MM.1S (cell line): ENCODE data around the gene STARD3NL.

Source experiments
- DNase-seq: peaks from one replicate; pipeline ENCODE4 v3.0.0-alpha.2; 2015
- H2AFZ ChIP-seq: fragments of 300-600 bp; sonication (generic); 2 replicates; pipeline ENCODE4 v1.6.0; 2016; ENCODE audit warnings: antibody characterized with exemption, low read length
- H3F3A ChIP-seq: fragments of 300-600 bp; sonication (generic); 2 replicates; pipeline ENCODE4 v1.6.1; 2016; ENCODE audit warnings: mild to moderate bottlenecking, antibody characterized with exemption, low read length, moderate library complexity, mixed read lengths; ENCODE audit not compliant: insufficient read depth
- H3K27ac ChIP-seq: fragments of 300-600 bp; sonication (generic); 2 replicates; pipeline ENCODE4 v1.5.1; 2016; ENCODE audit warnings: mild to moderate bottlenecking, low read length
- H3K27me3 ChIP-seq: fragments of 300-600 bp; sonication (generic); replicated peaks from 2 replicates; pipeline ENCODE4 v1.6.0; 2016; ENCODE audit warnings: low read length; ENCODE audit not compliant: insufficient read depth
- H3K36me3 ChIP-seq: fragments of 300-600 bp; sonication (generic); replicated peaks from 2 replicates; pipeline ENCODE4 v1.6.1; 2016; ENCODE audit warnings: mild to moderate bottlenecking, low read length, mixed read lengths; ENCODE audit not compliant: insufficient read depth
- H3K4me1 ChIP-seq: fragments of 300-600 bp; sonication (generic); 2 replicates; pipeline ENCODE4 v1.6.1; 2016; ENCODE audit warnings: low read length, mixed read lengths
- H3K4me2 ChIP-seq: fragments of 300-600 bp; sonication (generic); 2 replicates; pipeline ENCODE4 v1.6.0; 2016; ENCODE audit warnings: low read depth, low read length
- H3K4me3 ChIP-seq: fragments of 300-600 bp; sonication (generic); 2 replicates; pipeline ENCODE4 v1.5.1; 2016; ENCODE audit warnings: low read length, mixed read lengths
- H3K79me2 ChIP-seq: fragments of 300-600 bp; sonication (generic); 2 replicates; pipeline ENCODE4 v1.6.1; 2016; ENCODE audit warnings: mixed run types, low read length, mixed read lengths
- H3K9ac ChIP-seq: fragments of 300-600 bp; sonication (generic); 2 replicates; pipeline ENCODE4 v1.6.1; 2016; ENCODE audit warnings: low read length, mixed read lengths
- H3K9me2 ChIP-seq: fragments of 300-600 bp; sonication (generic); replicated peaks from 2 replicates; pipeline ENCODE4 v1.6.1; 2016; ENCODE audit warnings: mild to moderate bottlenecking, low read length, mixed read lengths; ENCODE audit not compliant: insufficient read depth
- H3K9me3 ChIP-seq: fragments of 300-600 bp; sonication (generic); replicated peaks from 2 replicates; pipeline ENCODE4 v1.6.1; 2016; ENCODE audit warnings: mild to moderate bottlenecking, low read length, mixed read lengths; ENCODE audit not compliant: insufficient read depth
- H4K20me1 ChIP-seq: fragments of 300-600 bp; sonication (generic); 2 replicates; pipeline ENCODE4 v1.6.1; 2016; ENCODE audit warnings: mild to moderate bottlenecking, low read length, moderate library complexity, mixed read lengths; ENCODE audit not compliant: insufficient read depth
- CTCF ChIP-seq: fragments of 300-600 bp; sonication (generic); IDR thresholded peaks from 2 replicates; pipeline ENCODE4 v1.5.1; 2016; ENCODE audit warnings: antibody characterized with exemption, low read length, mixed read lengths
- EZH2 ChIP-seq: fragments of 300-600 bp; sonication (generic); optimal IDR thresholded peaks from 2 replicates; pipeline ENCODE3; 2017; ENCODE audit warnings: low read depth, mild to moderate bottlenecking, antibody characterized with exemption, low read length, mixed read lengths
- EZH2phosphoT487 ChIP-seq: fragments of 300-600 bp; sonication (generic); IDR thresholded peaks from 2 replicates; pipeline ENCODE4 v1.6.1; 2018; ENCODE audit warnings: antibody characterized with exemption, low read length

The STARD3NL gene

GRCh38 chr7:38178004-38178694 is at the start of gene STARD3NL:
TSS of gene STARD3NL (plus strand) at chr7:38178245. CDS start at chr7:38207505, 29,260 bp downstream.
- H3K79me2 ChIP-seq = peaks cover 7% of the 10 kb centered on the region
- no peaks in the 10 kb centered on the region for H3F3A ChIP-seq

GRCh38 chr7:38129162-38129561 is 48.9 kb upstream of the STARD3NL start:
- no peak for DNase-seq
- Histone ChIP-seq H3K9me2 (no peaks in the 10 kb centered on the region), H3K4me2 (no peak overlapping the region), H4K20me1 (no peaks in the 10 kb centered on the region), H3K36me3 (no peaks in the 10 kb centered on the region), H3F3A (no peaks in the 10 kb centered on the region), H3K79me2 (no peaks in the 10 kb centered on the region), H3K4me1 (no peaks in the 10 kb centered on the region), H3K27ac (no peak overlapping the region), H3K27me3 (no peaks in the 10 kb centered on the region), H3K4me3 (no peak overlapping the region), H3K9me3 (no peaks in the 10 kb centered on the region), H3K9ac (no peak overlapping the region), H2AFZ (no peak overlapping the region)
- TF ChIP-seq EZH2 (no peak), EZH2phosphoT487 (no peak), CTCF (no peak)

More at GRCh38 chr7:38178004-38178694, at the start of gene STARD3NL:
- Histone ChIP-seq H3K4me1 (peaks cover 6% of the 10 kb centered on the region; the same call in 1 of the 2 replicates), H3K9ac (peak within 1 kb of the TSS; percentile 68), H3K27me3 (no peaks in the 10 kb centered on the region), H3K9me3 (no peaks in the 10 kb centered on the region), H3K27ac (no peak within 1 kb of the TSS), H4K20me1 (no peaks in the 10 kb centered on the region), H3K4me2 (peak within 1 kb of the TSS; percentile 85), H2AFZ (peak within 1 kb of the TSS; percentile 98), H3K4me3 (peak within 1 kb of the TSS; percentile 83), H3K9me2 (no peaks in the 10 kb centered on the region), H3K36me3 (no peaks in the 10 kb centered on the region)
- TF ChIP-seq CTCF = peak; percentile 13; the same call in 1 of the 2 replicates
- TF ChIP-seq EZH2 = no peak
- DNase-seq = peak; percentile 98

GRCh38 chr7:38129579-38129978 is 48.5 kb upstream of the STARD3NL start:
- H3K4me1 ChIP-seq = no peaks in the 10 kb centered on the region
- H3K9me3 ChIP-seq = no peaks in the 10 kb centered on the region
- H3F3A ChIP-seq = no peaks in the 10 kb centered on the region
- no peaks in the 10 kb centered on the region for H3K36me3 ChIP-seq
- no peak overlapping the region for H3K4me3 ChIP-seq
- no peaks in the 10 kb centered on the region for H3K27me3 ChIP-seq
- no peaks in the 10 kb centered on the region for H3K79me2 ChIP-seq
- H4K20me1 ChIP-seq = no peaks in the 10 kb centered on the region
- no peak overlapping the region for H3K9ac ChIP-seq
- no peak for DNase-seq
- H3K27ac ChIP-seq = no peak overlapping the region
- no peak overlapping the region for H2AFZ ChIP-seq
- TF ChIP-seq EZH2 = no peak
- TF ChIP-seq EZH2phosphoT487 = no peak
- TF ChIP-seq CTCF = no peak
- no peak overlapping the region for H3K4me2 ChIP-seq
- no peaks in the 10 kb centered on the region for H3K9me2 ChIP-seq
